Measurements from ENCODE around the gene NCAPD3. TPM values are rescaled to one million over a fixed set of nuclear protein-coding genes. Genes with fewer than 3 reads are reported as not detected.
A peak's percentile ranks its signal among the peaks of the same experiment; 100 is the strongest.

Gene NCAPD3, protein sequence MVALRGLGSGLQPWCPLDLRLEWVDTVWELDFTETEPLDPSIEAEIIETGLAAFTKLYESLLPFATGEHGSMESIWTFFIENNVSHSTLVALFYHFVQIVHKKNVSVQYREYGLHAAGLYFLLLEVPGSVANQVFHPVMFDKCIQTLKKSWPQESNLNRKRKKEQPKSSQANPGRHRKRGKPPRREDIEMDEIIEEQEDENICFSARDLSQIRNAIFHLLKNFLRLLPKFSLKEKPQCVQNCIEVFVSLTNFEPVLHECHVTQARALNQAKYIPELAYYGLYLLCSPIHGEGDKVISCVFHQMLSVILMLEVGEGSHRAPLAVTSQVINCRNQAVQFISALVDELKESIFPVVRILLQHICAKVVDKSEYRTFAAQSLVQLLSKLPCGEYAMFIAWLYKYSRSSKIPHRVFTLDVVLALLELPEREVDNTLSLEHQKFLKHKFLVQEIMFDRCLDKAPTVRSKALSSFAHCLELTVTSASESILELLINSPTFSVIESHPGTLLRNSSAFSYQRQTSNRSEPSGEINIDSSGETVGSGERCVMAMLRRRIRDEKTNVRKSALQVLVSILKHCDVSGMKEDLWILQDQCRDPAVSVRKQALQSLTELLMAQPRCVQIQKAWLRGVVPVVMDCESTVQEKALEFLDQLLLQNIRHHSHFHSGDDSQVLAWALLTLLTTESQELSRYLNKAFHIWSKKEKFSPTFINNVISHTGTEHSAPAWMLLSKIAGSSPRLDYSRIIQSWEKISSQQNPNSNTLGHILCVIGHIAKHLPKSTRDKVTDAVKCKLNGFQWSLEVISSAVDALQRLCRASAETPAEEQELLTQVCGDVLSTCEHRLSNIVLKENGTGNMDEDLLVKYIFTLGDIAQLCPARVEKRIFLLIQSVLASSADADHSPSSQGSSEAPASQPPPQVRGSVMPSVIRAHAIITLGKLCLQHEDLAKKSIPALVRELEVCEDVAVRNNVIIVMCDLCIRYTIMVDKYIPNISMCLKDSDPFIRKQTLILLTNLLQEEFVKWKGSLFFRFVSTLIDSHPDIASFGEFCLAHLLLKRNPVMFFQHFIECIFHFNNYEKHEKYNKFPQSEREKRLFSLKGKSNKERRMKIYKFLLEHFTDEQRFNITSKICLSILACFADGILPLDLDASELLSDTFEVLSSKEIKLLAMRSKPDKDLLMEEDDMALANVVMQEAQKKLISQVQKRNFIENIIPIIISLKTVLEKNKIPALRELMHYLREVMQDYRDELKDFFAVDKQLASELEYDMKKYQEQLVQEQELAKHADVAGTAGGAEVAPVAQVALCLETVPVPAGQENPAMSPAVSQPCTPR (N-terminal part only)
- polyA plus RNA-seq (2013): 20.5 TPM

DNA sequence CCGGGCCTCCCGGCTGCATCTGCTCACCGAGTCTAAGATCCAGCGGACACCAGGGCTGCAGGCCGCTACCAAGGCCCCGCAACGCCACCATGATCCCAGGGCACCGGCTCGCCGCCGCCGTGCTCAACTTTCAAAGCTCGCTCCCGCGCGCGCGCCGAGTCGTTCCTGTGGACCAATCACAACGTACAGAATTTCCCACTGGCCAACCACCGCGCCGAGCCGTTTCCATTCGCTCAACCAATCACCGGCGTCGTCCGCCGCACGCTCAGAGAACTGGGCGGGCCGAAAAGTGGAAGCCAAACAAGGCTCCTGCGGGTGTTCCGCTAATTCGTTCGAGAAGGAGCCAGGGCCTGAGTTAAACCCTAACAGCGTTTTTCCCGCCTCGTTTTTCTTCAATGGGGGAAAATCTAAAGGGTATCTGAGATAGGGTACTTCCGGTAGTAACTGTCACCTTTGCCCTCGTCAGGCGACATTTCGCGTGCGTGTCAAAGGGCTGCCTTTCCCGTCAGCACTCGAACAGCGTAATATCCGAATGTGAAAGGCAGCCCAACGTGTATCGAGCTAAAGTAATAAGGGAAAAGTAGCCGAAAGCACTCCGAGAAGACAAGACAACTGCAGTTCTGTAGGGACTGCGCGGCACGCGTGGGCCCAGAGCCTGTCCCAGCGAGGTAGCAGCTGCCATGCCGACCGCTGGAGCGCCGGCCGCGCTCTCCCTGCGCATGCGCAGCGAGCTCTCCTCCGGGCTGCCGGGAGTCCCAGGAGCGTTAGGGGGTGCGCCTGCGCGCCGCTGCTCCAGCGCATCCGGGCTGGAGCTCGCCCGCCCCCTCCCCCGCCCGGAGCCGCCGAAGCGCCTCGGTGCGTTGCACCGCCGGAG is at the start of gene NCAPD3, which contains the start of gene VPS26B:
TSS of gene NCAPD3 (minus strand) at position 132 of the 874 bp plus-strand sequence. CDS start at position 91, 41 bp downstream.
TSS of gene VPS26B (plus strand) at position 836 of the 874 bp plus-strand sequence. CDS start 452 bp downstream, outside the sequence.
- POLR2A ChIA-PET: interaction anchor here (1.2 to 1.6 kb wide), 3 partner anchors 16 to 29 kb away, joined by 3 to 4 read pairs (median 4); partner anchors contain the start of genes ACAD8 and THYN1
- Histone ChIP-seq H3K4me3 (ENCODE audit: control insufficient read depth in 1 of 7, extremely low read depth in 1 of 7, insufficient read depth in 4 of 7, low read depth in 2 of 7, low read length in 6 of 7) (peak within 1 kb of the TSS; percentile 67 to 94 (median 85)), H3K9me3 (ENCODE audit: control extremely low read depth in 1 of 5, control insufficient read depth in 4 of 5, insufficient read depth in 2 of 5, low read depth in 1 of 5, low read length in 4 of 5) (no peaks in the 10 kb centered on the region), H3K27ac (ENCODE audit: insufficient read depth in 1 of 2, low read depth in 1 of 2, low read length in 2 of 2, poor library complexity in 1 of 2, severe bottlenecking in 2 of 2) (peak within 1 kb of the TSS; percentile 90 to 96), H3K36me3 (ENCODE audit: control insufficient read depth in 4 of 4, insufficient read depth in 4 of 4, low read length in 3 of 4) (peaks cover 0 to 24% (median 5%) of the 10 kb centered on the region in 4 experiments), H3K4me1 (ENCODE audit: control extremely low read depth in 1 of 4, control insufficient read depth in 4 of 4, insufficient read depth in 4 of 4, low read length in 3 of 4) (peaks cover 16 to 35% (median 35%) of the 10 kb centered on the region in 4 experiments), H3K27me3 (replicated peaks in 2 of 5; ENCODE audit: control insufficient read depth in 4 of 5, insufficient read depth in 5 of 5, low read length in 4 of 5) (no peaks in the 10 kb centered on the region)
- under 1% methylated on average over 87 of the region's 89 CpGs for WGBS (ENCODE audit: insufficient coverage)
- CTCF ChIA-PET: interaction anchor here (0.8 to 2.0 kb wide), 5 partner anchors 9 to 38 kb away, joined by 3 to 12 read pairs (median 6); no protein-coding TSS in a partner anchor
- DNase-seq: peak; percentile 95 to 98 (median 98)

DNA sequence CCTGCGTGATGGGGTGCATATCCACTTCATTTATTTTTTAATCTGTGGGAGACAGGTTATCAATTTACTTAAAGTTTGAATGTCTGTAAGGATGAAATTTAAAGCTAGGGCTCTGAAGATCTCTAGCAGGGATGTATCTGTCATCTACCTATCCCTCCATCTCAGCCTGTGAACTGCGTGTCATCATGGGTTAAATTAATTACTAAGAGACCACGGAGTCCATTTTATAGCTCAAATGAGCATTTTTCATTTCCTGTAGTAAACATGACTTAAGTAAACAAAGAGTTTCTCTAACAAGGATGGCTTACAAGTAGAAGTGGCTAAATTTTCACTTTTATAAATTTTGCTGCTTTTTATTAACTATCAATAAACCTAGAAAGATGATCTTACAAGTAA is 49.5 kb upstream of the NCAPD3 start:
- WGBS (ENCODE audit: insufficient coverage): no CpG with 5 or more reads among the region's 3 CpGs
- no peak overlapping the region for H3K4me3 ChIP-seq (ENCODE audit: control insufficient read depth in 1 of 7, extremely low read depth in 1 of 7, insufficient read depth in 4 of 7, low read depth in 2 of 7, low read length in 6 of 7)
- peaks cover 0 to 8% (median 2%) of the 10 kb centered on the region in 5 experiments for H3K9me3 ChIP-seq (ENCODE audit: control extremely low read depth in 1 of 5, control insufficient read depth in 4 of 5, insufficient read depth in 2 of 5, low read depth in 1 of 5, low read length in 4 of 5)
- POLR2A ChIA-PET: no interaction called here
- H3K36me3 ChIP-seq (ENCODE audit: control insufficient read depth in 4 of 4, insufficient read depth in 4 of 4, low read length in 3 of 4): no peaks in the 10 kb centered on the region
- H3K27me3 ChIP-seq (replicated peaks in 2 of 5; ENCODE audit: control insufficient read depth in 4 of 5, insufficient read depth in 5 of 5, low read length in 4 of 5): peaks cover 9 to 83% (median 45%) of the 10 kb centered on the region in 5 experiments
- CTCF ChIA-PET: interaction anchor here (1.0 to 5.1 kb wide), 4 partner anchors 10 to 66 kb away, joined by 3 to 40 read pairs (median 4); no protein-coding TSS in a partner anchor
- no peak overlapping the region for H3K27ac ChIP-seq (ENCODE audit: insufficient read depth in 1 of 2, low read depth in 1 of 2, low read length in 2 of 2, poor library complexity in 1 of 2, severe bottlenecking in 2 of 2)
- peaks cover 0 to 24% (median 19%) of the 10 kb centered on the region in 4 experiments for H3K4me1 ChIP-seq (ENCODE audit: control extremely low read depth in 1 of 4, control insufficient read depth in 4 of 4, insufficient read depth in 4 of 4, low read length in 3 of 4)
- no peak for DNase-seq

DNA sequence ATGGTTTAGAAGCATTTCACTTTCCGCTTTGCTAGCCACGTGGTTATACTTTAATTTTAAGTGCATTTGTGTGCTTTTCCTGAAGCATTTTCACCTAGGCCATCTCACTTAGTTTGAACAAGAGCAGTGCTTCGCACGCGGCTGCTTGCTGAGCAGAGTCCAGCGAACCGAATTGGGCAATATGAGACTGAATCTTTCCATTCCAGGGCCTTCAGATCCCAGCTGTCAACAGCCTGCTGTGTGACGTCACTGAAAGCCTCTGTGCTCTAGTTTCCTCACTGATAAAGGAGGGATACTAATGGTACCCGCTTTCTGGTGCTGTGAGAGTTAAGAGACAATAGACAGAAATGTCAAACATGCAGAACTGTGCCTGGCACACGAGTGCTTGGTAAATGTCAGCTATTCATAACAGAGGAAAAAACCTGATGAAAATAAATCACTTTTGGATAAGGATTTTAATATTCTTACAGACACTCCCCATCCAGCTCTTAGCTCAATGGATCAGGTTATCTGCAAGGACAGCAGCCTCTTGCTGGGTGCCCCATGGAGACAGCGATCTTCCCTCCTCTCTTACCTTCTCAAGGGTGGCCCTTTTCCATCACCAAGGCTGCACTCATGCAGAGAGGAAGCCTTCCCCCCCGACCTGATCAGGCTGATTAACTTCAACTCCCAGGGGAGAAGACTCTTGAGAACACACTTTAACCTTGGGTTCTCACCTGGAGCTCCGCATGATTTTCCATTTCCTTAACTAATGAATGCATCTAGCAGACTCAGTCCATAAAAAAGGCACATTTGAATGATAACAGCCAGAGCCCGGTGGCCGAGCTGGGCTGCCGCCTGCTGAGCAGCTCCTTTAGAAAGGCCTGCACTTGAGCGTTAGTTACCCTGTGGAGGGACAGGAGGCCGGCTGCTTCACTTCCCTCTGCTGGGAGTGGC is 48.9 kb upstream of the NCAPD3 start:
- DNase-seq: no peak
- CTCF ChIA-PET: interaction anchor here (1.0 to 5.1 kb wide), 3 partner anchors 10 to 66 kb away, joined by 3 to 40 read pairs (median 5); no protein-coding TSS in a partner anchor
- Histone ChIP-seq H3K4me3 (ENCODE audit: control insufficient read depth in 1 of 7, extremely low read depth in 1 of 7, insufficient read depth in 4 of 7, low read depth in 2 of 7, low read length in 6 of 7) (no peak overlapping the region), H3K36me3 (ENCODE audit: control insufficient read depth in 4 of 4, insufficient read depth in 4 of 4, low read length in 3 of 4) (no peaks in the 10 kb centered on the region), H3K27me3 (replicated peaks in 2 of 5; ENCODE audit: control insufficient read depth in 4 of 5, insufficient read depth in 5 of 5, low read length in 4 of 5) (peaks cover 4 to 76% (median 44%) of the 10 kb centered on the region in 5 experiments), H3K4me1 (ENCODE audit: control extremely low read depth in 1 of 4, control insufficient read depth in 4 of 4, insufficient read depth in 4 of 4, low read length in 3 of 4) (peaks cover 0 to 24% (median 19%) of the 10 kb centered on the region in 4 experiments), H3K27ac (ENCODE audit: insufficient read depth in 1 of 2, low read depth in 1 of 2, low read length in 2 of 2, poor library complexity in 1 of 2, severe bottlenecking in 2 of 2) (no peak overlapping the region), H3K9me3 (ENCODE audit: control extremely low read depth in 1 of 5, control insufficient read depth in 4 of 5, insufficient read depth in 2 of 5, low read depth in 1 of 5, low read length in 4 of 5) (peaks cover 0 to 1% (median 0%) of the 10 kb centered on the region in 5 experiments)
- 48% methylated on average over 15 of the region's 18 CpGs for WGBS (ENCODE audit: insufficient coverage)
- POLR2A ChIA-PET: no interaction called here

DNA sequence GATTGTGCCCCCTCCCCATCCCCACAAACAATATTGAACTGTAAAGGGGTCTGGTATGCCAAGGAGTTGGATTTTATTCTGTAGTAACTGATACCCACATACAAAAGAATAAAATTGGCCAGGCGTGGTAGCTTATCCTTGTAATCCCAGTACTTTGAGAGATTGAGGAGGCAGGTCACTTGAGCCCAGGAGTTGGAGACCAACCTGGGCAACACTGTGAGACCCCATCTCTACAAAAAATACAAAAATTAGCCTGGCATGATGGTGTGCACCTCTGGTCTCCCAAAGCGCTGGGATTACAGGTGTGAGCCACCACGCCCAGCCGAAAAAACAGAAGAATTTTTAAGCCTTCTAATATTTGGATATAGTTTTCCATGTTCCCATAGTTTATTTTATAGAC is 48.2 kb upstream of the NCAPD3 start:
- H3K27me3 ChIP-seq (replicated peaks in 2 of 5; ENCODE audit: control insufficient read depth in 4 of 5, insufficient read depth in 5 of 5, low read length in 4 of 5): peaks cover 4 to 69% (median 38%) of the 10 kb centered on the region in 5 experiments
- 100% methylated on average over 1 of the region's 4 CpGs for WGBS (ENCODE audit: insufficient coverage)
- POLR2A ChIA-PET: no interaction called here

DNA sequence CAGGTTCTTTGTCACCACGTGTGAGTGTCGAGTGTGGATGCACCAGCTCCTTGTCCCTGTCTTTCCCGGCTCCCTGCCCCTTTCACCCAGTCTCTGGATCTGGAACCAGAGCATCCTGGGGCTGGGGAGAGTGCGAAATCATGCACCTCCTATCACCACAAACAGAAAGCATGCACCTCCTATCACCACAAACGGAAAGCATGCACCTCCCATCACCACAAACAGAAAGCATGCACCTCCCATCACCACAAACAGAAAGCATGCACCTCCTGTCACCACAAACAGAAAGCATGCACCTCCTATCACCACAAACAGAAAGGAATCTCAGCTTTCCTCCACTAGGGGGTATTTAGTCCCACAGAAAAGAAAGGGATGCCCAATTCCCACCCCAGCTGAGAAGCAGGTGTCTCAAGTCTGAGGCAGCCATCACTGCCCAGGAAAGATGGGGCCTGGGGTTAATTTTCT is 46.5 kb upstream of the NCAPD3 start:
- H3K36me3 ChIP-seq (ENCODE audit: control insufficient read depth in 4 of 4, insufficient read depth in 4 of 4, low read length in 3 of 4): peaks cover 0 to under 1% (median 0%) of the 10 kb centered on the region in 4 experiments
- peak; percentile 68 to 89 (median 88) for DNase-seq
- H3K4me3 ChIP-seq (ENCODE audit: control insufficient read depth in 1 of 7, extremely low read depth in 1 of 7, insufficient read depth in 4 of 7, low read depth in 2 of 7, low read length in 6 of 7): no peak overlapping the region
- POLR2A ChIA-PET: no interaction called here
- CTCF ChIA-PET: interaction anchor here (1.4 to 1.5 kb wide), 2 partner anchors 8 to 9 kb away, joined by 4 read pairs; no protein-coding TSS in a partner anchor
- peaks cover 4 to 52% (median 30%) of the 10 kb centered on the region in 5 experiments for H3K27me3 ChIP-seq (replicated peaks in 2 of 5; ENCODE audit: control insufficient read depth in 4 of 5, insufficient read depth in 5 of 5, low read length in 4 of 5)
- WGBS (ENCODE audit: insufficient coverage): 48% methylated on average over 3 of the region's 5 CpGs
- H3K9me3 ChIP-seq (ENCODE audit: control extremely low read depth in 1 of 5, control insufficient read depth in 4 of 5, insufficient read depth in 2 of 5, low read depth in 1 of 5, low read length in 4 of 5): peaks cover 0 to 1% (median 0%) of the 10 kb centered on the region in 5 experiments
- peaks cover 0 to 10% (median 3%) of the 10 kb centered on the region in 4 experiments for H3K4me1 ChIP-seq (ENCODE audit: control extremely low read depth in 1 of 4, control insufficient read depth in 4 of 4, insufficient read depth in 4 of 4, low read length in 3 of 4)
- H3K27ac ChIP-seq (ENCODE audit: insufficient read depth in 1 of 2, low read depth in 1 of 2, low read length in 2 of 2, poor library complexity in 1 of 2, severe bottlenecking in 2 of 2): no peak overlapping the region

More for the DNA sequence above, 48.2 kb upstream of the NCAPD3 start:
- Histone ChIP-seq H3K4me1 (ENCODE audit: control extremely low read depth in 1 of 4, control insufficient read depth in 4 of 4, insufficient read depth in 4 of 4, low read length in 3 of 4) (peaks cover 0 to 21% (median 17%) of the 10 kb centered on the region in 4 experiments), H3K4me3 (ENCODE audit: control insufficient read depth in 1 of 7, extremely low read depth in 1 of 7, insufficient read depth in 4 of 7, low read depth in 2 of 7, low read length in 6 of 7) (no peak overlapping the region), H3K9me3 (ENCODE audit: control extremely low read depth in 1 of 5, control insufficient read depth in 4 of 5, insufficient read depth in 2 of 5, low read depth in 1 of 5, low read length in 4 of 5) (peaks cover 0 to 1% (median 0%) of the 10 kb centered on the region in 5 experiments), H3K36me3 (ENCODE audit: control insufficient read depth in 4 of 4, insufficient read depth in 4 of 4, low read length in 3 of 4) (no peaks in the 10 kb centered on the region), H3K27ac (ENCODE audit: insufficient read depth in 1 of 2, low read depth in 1 of 2, low read length in 2 of 2, poor library complexity in 1 of 2, severe bottlenecking in 2 of 2) (no peak overlapping the region)
- DNase-seq: no peak
- CTCF ChIA-PET: interaction anchor here (5.1 kb wide), 1 partner anchor 9 kb away, joined by 40 read pairs; no protein-coding TSS in a partner anchor

Data from common myeloid progenitor, CD34-positive (primary cell).